Neutrophil (primary cell): Measurements from ENCODE around the gene HOXB9.

Source experiments
- H3K27ac ChIP-seq: fragments of 200-600 bp; sonication (generic); 2 replicates; pipeline ENCODE4 v1.5.1; 2016; ENCODE audit warnings: mild to moderate bottlenecking, moderate library complexity
- H3K27me3 ChIP-seq: fragments of 200-600 bp; sonication (generic); 2 replicates; pipeline ENCODE4 v1.6.0; 2016; ENCODE audit warnings: mild to moderate bottlenecking
- H3K36me3 ChIP-seq: fragments of 200-600 bp; sonication (generic); 2 replicates; pipeline ENCODE4 v1.5.1; 2017
- H3K4me1 ChIP-seq, 2 experiments: fragments of 200-600 bp in 1 of 2; sonication (generic) in 1 of 2; 1 replicate in 1 of 2; 2 replicates in 1 of 2; pipeline versions ENCODE4 v1.5.1 to v1.6.1; 2013 to 2016; ENCODE audit warnings: low read depth in 1 of 2, low read length in 1 of 2, mild to moderate bottlenecking in 1 of 2, moderate library complexity in 1 of 2; ENCODE audit not compliant: control insufficient read depth in 1 of 2, insufficient read depth in 1 of 2
- H3K4me3 ChIP-seq, 2 experiments: fragments of 200-600 bp in 1 of 2; sonication (generic) in 1 of 2; 1 replicate in 1 of 2; 2 replicates in 1 of 2; pipeline ENCODE4 v1.5.1; 2013 to 2016; ENCODE audit warnings: low read depth in 1 of 2, low read length in 1 of 2, mild to moderate bottlenecking in 1 of 2, moderate library complexity in 1 of 2
- H3K9me3 ChIP-seq: fragments of 200-600 bp; sonication (generic); 2 replicates; pipeline ENCODE4 v1.5.1; 2016
- TF ChIP-seq, protein P1 (sequence below): fragments of 200-600 bp; sonication (generic); IDR thresholded peaks from 2 replicates; pipeline ENCODE4 v1.5.1; 2016; ENCODE audit warnings: antibody characterized with exemption

HOXB9 gene

GRCh38 chr17:48641541-48642058 lies 15.4 kb upstream of the HOXB9 start:
- H3K27ac ChIP-seq = no peak overlapping the region
- peaks cover 100% of the 10 kb centered on the region for H3K27me3 ChIP-seq
- H3K4me1 ChIP-seq = no peaks in the 10 kb centered on the region
- no peaks in the 10 kb centered on the region for H3K36me3 ChIP-seq
- TF ChIP-seq, protein P1, sequence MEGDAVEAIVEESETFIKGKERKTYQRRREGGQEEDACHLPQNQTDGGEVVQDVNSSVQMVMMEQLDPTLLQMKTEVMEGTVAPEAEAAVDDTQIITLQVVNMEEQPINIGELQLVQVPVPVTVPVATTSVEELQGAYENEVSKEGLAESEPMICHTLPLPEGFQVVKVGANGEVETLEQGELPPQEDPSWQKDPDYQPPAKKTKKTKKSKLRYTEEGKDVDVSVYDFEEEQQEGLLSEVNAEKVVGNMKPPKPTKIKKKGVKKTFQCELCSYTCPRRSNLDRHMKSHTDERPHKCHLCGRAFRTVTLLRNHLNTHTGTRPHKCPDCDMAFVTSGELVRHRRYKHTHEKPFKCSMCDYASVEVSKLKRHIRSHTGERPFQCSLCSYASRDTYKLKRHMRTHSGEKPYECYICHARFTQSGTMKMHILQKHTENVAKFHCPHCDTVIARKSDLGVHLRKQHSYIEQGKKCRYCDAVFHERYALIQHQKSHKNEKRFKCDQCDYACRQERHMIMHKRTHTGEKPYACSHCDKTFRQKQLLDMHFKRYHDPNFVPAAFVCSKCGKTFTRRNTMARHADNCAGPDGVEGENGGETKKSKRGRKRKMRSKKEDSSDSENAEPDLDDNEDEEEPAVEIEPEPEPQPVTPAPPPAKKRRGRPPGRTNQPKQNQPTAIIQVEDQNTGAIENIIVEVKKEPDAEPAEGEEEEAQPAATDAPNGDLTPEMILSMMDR = no peak
- H3K9me3 ChIP-seq = no peaks in the 10 kb centered on the region
- H3K4me3 ChIP-seq = no peak overlapping the region

- H3K36me3 ChIP-seq = no peaks in the 10 kb centered on the region
- no peaks in the 10 kb centered on the region for H3K4me1 ChIP-seq
- H3K27me3 ChIP-seq = peaks cover 100% of the 10 kb centered on the region
- no peak overlapping the region for H3K4me3 ChIP-seq
- TF ChIP-seq, protein P1 = no peak
- no peaks in the 10 kb centered on the region for H3K9me3 ChIP-seq
- H3K27ac ChIP-seq = no peak overlapping the region
Observed at GRCh38 chr17:48640858-48641180, 14.7 kb upstream of the HOXB9 start.

DNA sequence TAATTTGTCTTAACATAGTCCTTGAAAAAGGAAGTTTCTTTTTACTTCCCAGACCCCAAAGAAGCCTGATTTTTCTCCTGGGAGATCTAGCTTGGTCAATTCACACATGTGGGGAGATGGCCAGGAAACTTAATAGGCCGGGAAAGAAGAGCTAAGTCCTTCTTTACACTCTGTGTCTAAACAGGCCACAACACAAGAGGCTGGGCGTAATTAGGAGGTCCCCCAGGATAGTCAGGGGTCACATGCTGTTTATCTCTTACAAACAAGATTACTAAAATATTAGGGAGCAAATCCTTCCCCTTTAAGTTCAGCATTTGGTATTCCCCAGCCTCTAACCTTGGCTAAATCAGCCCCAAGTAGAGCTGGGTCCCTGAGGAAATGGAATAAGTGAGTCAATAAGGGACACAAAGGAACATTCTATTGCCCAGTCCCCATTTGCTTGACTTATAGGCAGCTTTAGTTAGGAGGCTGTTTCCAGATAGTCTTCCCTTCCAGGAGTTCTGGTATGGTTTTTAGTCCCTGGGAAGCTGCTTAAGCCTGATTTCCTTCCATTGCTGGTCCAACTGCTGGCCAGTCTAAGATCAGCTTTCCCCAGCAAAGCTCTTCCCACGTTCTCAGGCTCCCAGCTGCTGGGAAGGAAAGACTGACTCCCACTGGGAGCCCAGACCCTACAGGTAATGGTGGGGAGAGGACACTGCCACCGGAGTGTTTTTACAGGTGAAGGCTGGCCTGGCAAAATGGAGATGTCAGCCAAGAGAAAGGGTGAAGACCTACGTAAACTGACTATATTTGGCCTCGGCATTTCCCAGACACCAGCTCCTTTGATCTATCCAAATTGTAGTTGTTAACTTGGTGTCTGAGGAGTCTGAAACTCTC lies 14.1 kb upstream of the HOXB9 start:
- Histone ChIP-seq H3K4me1 (no peaks in the 10 kb centered on the region), H3K27me3 (peaks cover 100% of the 10 kb centered on the region), H3K9me3 (no peaks in the 10 kb centered on the region), H3K36me3 (no peaks in the 10 kb centered on the region), H3K4me3 (no peak overlapping the region), H3K27ac (no peak overlapping the region)
- TF ChIP-seq, protein P1 = no peak

GRCh38 chr17:48639136-48639535 lies 13.0 kb upstream of the HOXB9 start:
- peaks cover 100% of the 10 kb centered on the region for H3K27me3 ChIP-seq
- no peaks in the 10 kb centered on the region for H3K4me1 ChIP-seq
- H3K36me3 ChIP-seq = no peaks in the 10 kb centered on the region
- no peak overlapping the region for H3K4me3 ChIP-seq
- H3K9me3 ChIP-seq = no peaks in the 10 kb centered on the region
- H3K27ac ChIP-seq = no peak overlapping the region
- TF ChIP-seq, protein P1 = no peak

GRCh38 chr17:48637323-48638260 lies 11.4 kb upstream of the HOXB9 start:
- TF ChIP-seq, protein P1 = no peak
- Histone ChIP-seq H3K9me3 (no peaks in the 10 kb centered on the region), H3K27ac (no peak overlapping the region), H3K27me3 (peaks cover 100% of the 10 kb centered on the region), H3K4me3 (no peak overlapping the region), H3K4me1 (no peaks in the 10 kb centered on the region), H3K36me3 (no peaks in the 10 kb centered on the region)
